Endothelial cell (in vitro differentiated cells): ENCODE measurements around the gene FBLN2. TPM values are rescaled to one million over a fixed set of nuclear protein-coding genes. Genes with fewer than 3 reads are reported as not detected.

Experiments
- DNase-seq: peaks from one replicate; pipeline ENCODE4 v3.0.0; 2021; ENCODE audit warnings: low spot score
- H3K27ac Mint-ChIP-seq: one replicate; pipeline ENCODE4 v1.8.0; 2021; ENCODE audit warnings: mixed read lengths, inconsistent platforms; ENCODE audit not compliant: unreplicated experiment
- H3K27me3 Mint-ChIP-seq: one replicate; pipeline ENCODE4 v1.8.0; 2021; ENCODE audit warnings: mild to moderate bottlenecking, moderate library complexity, mixed read lengths, inconsistent platforms; ENCODE audit not compliant: unreplicated experiment
- H3K36me3 Mint-ChIP-seq: one replicate; pipeline ENCODE4 v1.8.0; 2021; ENCODE audit warnings: mild to moderate bottlenecking, low read depth, mixed read lengths, inconsistent platforms; ENCODE audit not compliant: unreplicated experiment
- H3K4me1 Mint-ChIP-seq: one replicate; pipeline ENCODE4 v1.8.0; 2021; ENCODE audit warnings: mild to moderate bottlenecking, mixed read lengths, inconsistent platforms; ENCODE audit not compliant: unreplicated experiment
- H3K4me3 Mint-ChIP-seq: one replicate; pipeline ENCODE4 v1.8.0; 2021; ENCODE audit warnings: mild to moderate bottlenecking, mixed read lengths, inconsistent platforms; ENCODE audit not compliant: unreplicated experiment
- H3K9me3 Mint-ChIP-seq: one replicate; pipeline ENCODE4 v1.8.0; 2021; ENCODE audit warnings: mixed read lengths, inconsistent platforms; ENCODE audit not compliant: unreplicated experiment
- CTCF ChIP-seq: fragments of 200-600 bp; sonication (generic); IDR thresholded peaks from one replicate; pipeline ENCODE4 v1.5.0; 2021; ENCODE audit warnings: antibody characterized with exemption; ENCODE audit not compliant: unreplicated experiment
- total RNA-seq: library from RNA; stranded (reverse); fragmentation: NEBNext Ultra II Directional; extraction: Animal tissue kit (Norgen Biotek cat#: 25700); gene quantifications from one replicate; pipeline ENCODE4 v1.2.1, GENCODE V29; 2021; ENCODE audit not compliant: unreplicated experiment

Gene FBLN2
- total RNA-seq, 1 donor from 2014 or later: 10.5 TPM

- no peaks in the 10 kb centered on the region for H3K9me3 Mint-ChIP-seq
- H3K27ac Mint-ChIP-seq: no peak overlapping the region
- DNase-seq: no peak
- no peak for TF ChIP-seq CTCF
- H3K27me3 Mint-ChIP-seq: peaks cover 10% of the 10 kb centered on the region
- H3K4me1 Mint-ChIP-seq: no peaks in the 10 kb centered on the region
- H3K4me3 Mint-ChIP-seq: no peak overlapping the region
- H3K36me3 Mint-ChIP-seq: peaks cover 4% of the 10 kb centered on the region
Observed at GRCh38 chr3:13509059-13509815, 39.7 kb upstream of the FBLN2 start.

GRCh38 chr3:13509816-13510192, 39.1 kb upstream of the FBLN2 start:
- H3K27me3 Mint-ChIP-seq: peaks cover 9% of the 10 kb centered on the region
- H3K4me1 Mint-ChIP-seq: no peaks in the 10 kb centered on the region
- H3K27ac Mint-ChIP-seq: no peak overlapping the region

DNA sequence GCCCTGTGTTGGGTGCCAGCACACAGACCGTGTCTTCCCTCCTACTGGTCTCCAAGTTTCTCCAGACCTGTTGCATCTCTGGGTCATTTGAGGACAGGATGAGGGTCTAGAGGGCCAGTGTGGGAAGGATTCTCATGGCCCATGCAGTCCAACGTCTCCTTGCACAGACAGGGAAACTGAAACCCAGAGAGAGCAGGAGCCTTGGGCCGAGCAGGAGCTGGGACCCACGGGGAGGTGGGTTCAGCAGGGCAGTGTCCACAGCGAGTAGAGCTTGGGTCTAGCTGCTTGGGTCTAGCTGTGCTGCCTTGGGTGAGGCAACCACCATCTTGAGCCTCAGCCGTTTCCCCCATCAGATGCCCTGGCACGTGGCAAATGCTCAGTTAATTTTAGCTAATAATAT, 36.5 kb upstream of the FBLN2 start:
- Mint-ChIP-seq H3K9me3 (no peaks in the 10 kb centered on the region), H3K4me3 (no peak overlapping the region), H3K27ac (no peak overlapping the region), H3K4me1 (no peaks in the 10 kb centered on the region), H3K27me3 (peaks cover 9% of the 10 kb centered on the region), H3K36me3 (peaks cover under 1% of the 10 kb centered on the region)
- no peak for DNase-seq
- TF ChIP-seq CTCF: no peak

More at GRCh38 chr3:13509816-13510192, 39.1 kb upstream of the FBLN2 start:
- Mint-ChIP-seq H3K36me3 (peaks cover 4% of the 10 kb centered on the region), H3K9me3 (no peaks in the 10 kb centered on the region), H3K4me3 (no peak overlapping the region)
- no peak for DNase-seq
- no peak for TF ChIP-seq CTCF

DNA sequence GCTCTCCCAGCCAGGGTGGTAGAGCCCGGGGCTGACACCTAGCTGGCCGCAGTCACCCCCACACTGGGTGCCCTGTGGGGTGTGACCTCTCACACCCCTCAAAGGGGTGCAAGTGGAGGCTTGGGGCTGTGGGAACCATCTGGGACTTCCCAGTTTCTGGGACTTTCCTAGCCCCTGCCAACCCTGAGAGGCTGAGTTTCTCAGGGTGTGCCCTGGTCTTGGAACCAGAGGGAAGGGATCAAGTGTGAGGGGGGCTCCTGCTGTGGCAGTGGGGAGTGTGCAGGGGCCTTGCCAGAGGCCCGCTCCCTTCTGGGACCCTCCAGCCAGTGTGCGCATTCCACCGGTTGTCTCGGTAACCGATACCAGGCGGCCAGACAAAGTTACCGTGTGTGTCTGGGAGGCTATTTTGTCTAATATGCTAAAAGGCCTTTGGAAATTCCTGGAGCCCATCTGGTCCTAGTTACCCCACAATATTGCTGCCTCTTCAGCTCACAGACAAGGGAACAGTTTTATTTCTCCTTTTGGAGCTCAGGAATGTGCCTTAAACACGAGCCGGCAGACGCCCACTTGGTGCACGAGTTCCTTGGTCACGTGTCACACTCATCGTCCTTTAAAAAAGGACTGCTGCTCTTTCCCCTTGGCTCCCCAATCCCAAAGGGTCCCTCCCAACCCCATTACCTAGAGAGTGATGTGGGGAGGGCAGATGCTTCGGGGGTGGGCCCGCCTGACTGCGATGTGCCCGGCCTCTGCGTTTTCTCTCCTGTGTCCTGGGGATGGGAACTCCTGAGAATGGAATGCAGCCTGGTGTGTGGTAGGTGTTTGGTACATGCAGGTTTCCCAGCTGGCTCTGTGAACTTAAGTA, 35.6 kb upstream of the FBLN2 start:
- Mint-ChIP-seq H3K4me3 (no peak overlapping the region), H3K9me3 (no peaks in the 10 kb centered on the region), H3K27ac (no peak overlapping the region), H3K36me3 (no peaks in the 10 kb centered on the region), H3K4me1 (no peaks in the 10 kb centered on the region), H3K27me3 (peaks cover 10% of the 10 kb centered on the region)
- DNase-seq: no peak
- no peak for TF ChIP-seq CTCF
